ENCODE measurements around the gene DNAH2. TPM values are rescaled to one million over a fixed set of nuclear protein-coding genes. Genes with fewer than 3 reads are reported as not detected.

The DNAH2 gene
- total and polyA plus RNA-seq, 2 of the 13 experiments (the other 11 are each of a cell fraction or from before 2014, with no cell fraction given): not detected

DNA sequence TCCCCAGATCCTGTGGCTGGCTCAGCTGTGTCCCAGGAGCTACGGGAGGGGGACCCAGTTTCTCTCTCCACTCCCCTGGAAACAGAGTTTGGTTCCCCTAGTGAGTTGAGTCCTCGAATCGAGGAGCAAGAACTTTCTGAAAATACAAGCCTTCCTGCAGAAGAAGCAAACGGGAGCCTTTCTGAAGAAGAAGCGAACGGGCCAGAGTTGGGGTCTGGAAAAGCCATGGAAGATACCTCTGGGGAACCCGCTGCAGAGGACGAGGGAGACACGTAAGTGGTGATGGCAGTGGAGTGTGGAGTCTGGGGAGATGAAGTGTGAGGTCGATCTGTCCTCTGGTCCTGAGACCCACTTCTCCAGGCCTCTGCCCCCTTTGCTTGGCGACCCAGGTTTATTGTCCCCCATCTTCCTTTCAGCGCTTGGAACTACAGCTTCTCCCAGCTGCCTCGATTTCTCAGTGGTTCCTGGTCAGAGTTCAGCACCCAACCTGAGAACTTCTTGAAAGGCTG is 28.7 kb upstream of the DNAH2 start:
- no peak for FAIRE-seq
- CTCF ChIA-PET (ENCODE audit: low intra/inter-chr PET ratio, low total read pairs): interaction anchor here (1.3 to 1.8 kb wide), 2 partner anchors 29 to 54 kb away, joined by 5 to 12 read pairs; partner anchors contain the start of gene DNAH2
- peak overlapping the region; percentile 76 for H3K27ac ChIP-seq (ENCODE audit: extremely low read length, insufficient read depth, low read length)
- peak overlapping the region; percentile 90 for H3K9ac ChIP-seq (ENCODE audit: insufficient read depth, low read depth, low read length)
- H3K4me3 ChIP-seq (replicated peaks in 1 of 3; ENCODE audit: insufficient read depth in 1 of 3, low read depth in 2 of 3, low read length in 3 of 3): peak overlapping the region; percentile 70 to 93 (median 91)
- H3K4me2 ChIP-seq (ENCODE audit: low read depth, low read length): peak overlapping the region; percentile 98
- POLR2A ChIA-PET: interaction anchor here (0.9 to 5.5 kb wide), 8 partner anchors 16 to 295 kb away, joined by 3 to 89 read pairs (median 6); partner anchors contain the start of genes MPDU1, PLSCR3 and TMEM256
- peaks cover 40% of the 10 kb centered on the region for H3K79me2 ChIP-seq (ENCODE audit: insufficient read depth, low read length)
- intact Hi-C loops (cut with micrococcal nuclease; ENCODE audit: unreplicated experiment): loop anchor here (5.0 kb wide), 2 partner anchors 57 to 117 kb away; partner anchors contain the start of gene SHBG
- ATAC-seq: no peak
- in situ Hi-C loops (cut with HindIII; ENCODE audit: extremely low pct_ligation_motif_present, low pct_unique_long_range_greater_than_20kb): loop anchor here (5.0 kb wide), 2 partner anchors 57 to 102 kb away; partner anchors contain the start of gene SHBG
- no TSS peak for BruUV-seq (replicated peaks)
- 0 out of 2 replicates have a peak, but pooled peaks have one; percentile 8 for TF ChIP-seq ZNF501 (CRISPR knock-in tag; IDR thresholded peaks at IDR 0.05)
- TF ChIP-seq ZNF749 (CRISPR knock-in tag; IDR thresholded peaks at IDR 0.05; ENCODE audit: borderline replicate concordance): 0 out of 2 replicates have a peak, but pooled peaks have one; percentile 42
- TF ChIP-seq, protein P1, sequence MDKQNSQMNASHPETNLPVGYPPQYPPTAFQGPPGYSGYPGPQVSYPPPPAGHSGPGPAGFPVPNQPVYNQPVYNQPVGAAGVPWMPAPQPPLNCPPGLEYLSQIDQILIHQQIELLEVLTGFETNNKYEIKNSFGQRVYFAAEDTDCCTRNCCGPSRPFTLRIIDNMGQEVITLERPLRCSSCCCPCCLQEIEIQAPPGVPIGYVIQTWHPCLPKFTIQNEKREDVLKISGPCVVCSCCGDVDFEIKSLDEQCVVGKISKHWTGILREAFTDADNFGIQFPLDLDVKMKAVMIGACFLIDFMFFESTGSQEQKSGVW (CRISPR knock-in tag; IDR thresholded peaks at IDR 0.05; ENCODE audit: borderline replicate concordance): no peak
- peaks cover 30% of the 10 kb centered on the region for H3K4me1 ChIP-seq (ENCODE audit: insufficient read depth, low read length)
- no peaks in the 10 kb centered on the region; the same call in 1 of the 2 replicates for H4K20me1 ChIP-seq (ENCODE audit: insufficient read depth, low read length)
- 3% methylated on average over 13 of the region's 13 CpGs for WGBS (ENCODE audit: low lambda C conversion rate)
- no peak overlapping the region for H2AFZ ChIP-seq (ENCODE audit: low read length)
- H3K27me3 ChIP-seq (ENCODE audit: control insufficient read depth in 1 of 2, insufficient read depth in 2 of 2, low read length in 2 of 2): no peaks in the 10 kb centered on the region; a peak in 1 of 5 replicates
- H3K36me3 ChIP-seq (replicated peaks in 1 of 2; ENCODE audit: control insufficient read depth in 1 of 2, insufficient read depth in 2 of 2, low read length in 2 of 2): no peaks in the 10 kb centered on the region; a peak in 1 of 5 replicates
- no peak for DNase-seq (ENCODE audit: low spot score)
- no peaks in the 10 kb centered on the region for H3K9me3 ChIP-seq (ENCODE audit: low read length)

DNA sequence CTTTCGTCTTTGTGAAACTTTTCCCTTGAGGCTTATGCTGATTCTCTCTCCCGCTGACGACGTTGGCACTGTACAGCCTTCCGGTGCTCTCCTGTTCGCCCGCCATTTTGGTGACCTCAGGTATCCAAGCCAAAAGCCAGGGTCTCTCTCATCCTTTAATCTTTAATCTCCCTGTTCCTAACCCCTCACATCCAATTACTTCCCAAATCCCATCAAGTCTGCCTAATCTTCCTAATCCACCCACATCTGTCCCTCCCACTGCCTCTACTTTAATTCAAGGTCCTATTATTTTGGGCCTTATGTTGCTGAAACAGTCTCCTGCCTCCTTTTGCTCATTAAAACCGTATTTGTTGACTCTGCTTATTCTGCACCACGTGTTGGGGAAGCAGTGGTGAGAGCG is 22.0 kb upstream of the DNAH2 start:
- no peak for FAIRE-seq
- no peaks in the 10 kb centered on the region for H3K9me3 ChIP-seq (ENCODE audit: low read length)
- POLR2A ChIA-PET: no interaction called here
- no peak for TF ChIP-seq KAT8 (CRISPR knock-in tag; IDR thresholded peaks at IDR 0.05)
- TF ChIP-seq, protein P2, sequence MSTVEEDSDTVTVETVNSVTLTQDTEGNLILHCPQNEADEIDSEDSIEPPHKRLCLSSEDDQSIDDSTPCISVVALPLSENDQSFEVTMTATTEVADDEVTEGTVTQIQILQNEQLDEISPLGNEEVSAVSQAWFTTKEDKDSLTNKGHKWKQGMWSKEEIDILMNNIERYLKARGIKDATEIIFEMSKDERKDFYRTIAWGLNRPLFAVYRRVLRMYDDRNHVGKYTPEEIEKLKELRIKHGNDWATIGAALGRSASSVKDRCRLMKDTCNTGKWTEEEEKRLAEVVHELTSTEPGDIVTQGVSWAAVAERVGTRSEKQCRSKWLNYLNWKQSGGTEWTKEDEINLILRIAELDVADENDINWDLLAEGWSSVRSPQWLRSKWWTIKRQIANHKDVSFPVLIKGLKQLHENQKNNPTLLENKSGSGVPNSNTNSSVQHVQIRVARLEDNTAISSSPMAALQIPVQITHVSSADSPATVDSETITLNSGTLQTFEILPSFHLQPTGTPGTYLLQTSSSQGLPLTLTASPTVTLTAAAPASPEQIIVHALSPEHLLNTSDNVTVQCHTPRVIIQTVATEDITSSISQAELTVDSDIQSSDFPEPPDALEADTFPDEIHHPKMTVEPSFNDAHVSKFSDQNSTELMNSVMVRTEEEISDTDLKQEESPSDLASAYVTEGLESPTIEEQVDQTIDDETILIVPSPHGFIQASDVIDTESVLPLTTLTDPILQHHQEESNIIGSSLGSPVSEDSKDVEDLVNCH (CRISPR knock-in tag; IDR thresholded peaks at IDR 0.05): no peak
- TF ChIP-seq ESRRA (CRISPR knock-in tag; IDR thresholded peaks at IDR 0.05; ENCODE audit: low read depth): no peak
- no peak for TF ChIP-seq DNMT1 (CRISPR knock-in tag; IDR thresholded peaks at IDR 0.05)
- TF ChIP-seq GTF3A (CRISPR knock-in tag; conservative IDR thresholded peaks at IDR 0.05): no peak
- TF ChIP-seq MYC (CRISPR knock-in tag; IDR thresholded peaks at IDR 0.05; ENCODE audit: borderline replicate concordance): no peak
- TF ChIP-seq KLF6 (CRISPR knock-in tag; IDR thresholded peaks at IDR 0.05): no peak
- TF ChIP-seq, protein P3, sequence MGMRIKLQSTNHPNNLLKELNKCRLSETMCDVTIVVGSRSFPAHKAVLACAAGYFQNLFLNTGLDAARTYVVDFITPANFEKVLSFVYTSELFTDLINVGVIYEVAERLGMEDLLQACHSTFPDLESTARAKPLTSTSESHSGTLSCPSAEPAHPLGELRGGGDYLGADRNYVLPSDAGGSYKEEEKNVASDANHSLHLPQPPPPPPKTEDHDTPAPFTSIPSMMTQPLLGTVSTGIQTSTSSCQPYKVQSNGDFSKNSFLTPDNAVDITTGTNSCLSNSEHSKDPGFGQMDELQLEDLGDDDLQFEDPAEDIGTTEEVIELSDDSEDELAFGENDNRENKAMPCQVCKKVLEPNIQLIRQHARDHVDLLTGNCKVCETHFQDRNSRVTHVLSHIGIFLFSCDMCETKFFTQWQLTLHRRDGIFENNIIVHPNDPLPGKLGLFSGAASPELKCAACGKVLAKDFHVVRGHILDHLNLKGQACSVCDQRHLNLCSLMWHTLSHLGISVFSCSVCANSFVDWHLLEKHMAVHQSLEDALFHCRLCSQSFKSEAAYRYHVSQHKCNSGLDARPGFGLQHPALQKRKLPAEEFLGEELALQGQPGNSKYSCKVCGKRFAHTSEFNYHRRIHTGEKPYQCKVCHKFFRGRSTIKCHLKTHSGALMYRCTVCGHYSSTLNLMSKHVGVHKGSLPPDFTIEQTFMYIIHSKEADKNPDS (CRISPR knock-in tag; IDR thresholded peaks at IDR 0.05): no peak

More for the DNA sequence above, 22.0 kb upstream of the DNAH2 start:
- no TSS peak for BruUV-seq (replicated peaks)
- 98% methylated on average over 10 of the region's 10 CpGs for WGBS (ENCODE audit: low lambda C conversion rate)
- Histone ChIP-seq H2AFZ (ENCODE audit: low read length) (no peak overlapping the region), H4K20me1 (ENCODE audit: insufficient read depth, low read length) (no peaks in the 10 kb centered on the region), H3K79me2 (ENCODE audit: insufficient read depth, low read length) (no peaks in the 10 kb centered on the region), H3K4me2 (ENCODE audit: low read depth, low read length) (no peak overlapping the region), H3K36me3 (replicated peaks in 1 of 2; ENCODE audit: control insufficient read depth in 1 of 2, insufficient read depth in 2 of 2, low read length in 2 of 2) (peaks cover 1 to 11% of the 10 kb centered on the region in 2 experiments; a peak in 2 of 5 replicates), H3K9ac (ENCODE audit: insufficient read depth, low read depth, low read length) (no peak overlapping the region), H3K4me3 (replicated peaks in 1 of 3; ENCODE audit: insufficient read depth in 1 of 3, low read depth in 2 of 3, low read length in 3 of 3) (no peak overlapping the region), H3K27ac (ENCODE audit: extremely low read length, insufficient read depth, low read length) (no peak overlapping the region), H3K27me3 (ENCODE audit: control insufficient read depth in 1 of 2, insufficient read depth in 2 of 2, low read length in 2 of 2) (no peaks in the 10 kb centered on the region), H3K4me1 (ENCODE audit: insufficient read depth, low read length) (peaks cover under 1% of the 10 kb centered on the region; the same call in 1 of the 2 replicates)
- in situ Hi-C loops (cut with HindIII; ENCODE audit: extremely low pct_ligation_motif_present, low pct_unique_long_range_greater_than_20kb): no loop called here
- intact Hi-C loops (cut with micrococcal nuclease; ENCODE audit: unreplicated experiment): no loop called here
- CTCF ChIA-PET (ENCODE audit: low intra/inter-chr PET ratio, low total read pairs): no interaction called here
- ATAC-seq (no peak), DNase-seq (ENCODE audit: low spot score) (no peak)
